HepG2 (cell line): ENCODE measurements around the gene CCDC150. TPM values are rescaled to one million over a fixed set of nuclear protein-coding genes. Genes with fewer than 3 reads are reported as not detected.

Experiments
- ATAC-seq: fragments of 200-7000 bp; cut with Tn5 transposase; 3 replicates; pipeline ENCODE4 v1.9.1; 2020; ENCODE audit warnings: mild to moderate bottlenecking, moderate library complexity
- BruUV-seq: library from RNA; stranded (reverse); fragments of 400-500 nt; replicated peaks from 2 replicates; lab custom pipeline; 2021; lab: Mats Ljungman, UMichigan
- CTCF ChIA-PET: fragments of 300-600 bp; formaldehyde crosslinking; extraction: SDS; loops from one replicate; lab custom pipeline; 2021; ENCODE audit warnings: low total read pairs, inconsistent platforms, low intra/inter-chr PET ratio; lab: Yijun Ruan, JAX
- POLR2A ChIA-PET: fragments of 350-600 bp; sonication (Branson Sonifier 250); formaldehyde crosslinking; loops from one replicate; lab custom pipeline; 2020; ENCODE audit warnings: antibody characterized with exemption, inconsistent platforms; lab: Yijun Ruan, JAX
- DNase-seq: peaks from one replicate; pipeline ENCODE4 v3.0.0-alpha.2; 2015; ENCODE audit warnings: low spot score
- FAIRE-seq: peaks from 3 replicates; lab custom pipeline; 2011; peaks lifted over from hg19 to GRCh38; lab: Jason Lieb, UNC
- H2AFZ ChIP-seq: one replicate; pipeline ENCODE4 v1.6.1; 2011; ENCODE audit warnings: low read length, inconsistent platforms
- H3K27ac ChIP-seq: fragments of 300-600 bp; 3 replicates; pipeline ENCODE4 v1.8.0; 2011; ENCODE audit warnings: mixed run types, mild to moderate bottlenecking, mixed read lengths, low read length, inconsistent platforms; ENCODE audit not compliant: insufficient read depth; ENCODE audit errors: extremely low read length
- H3K27me3 ChIP-seq, 2 experiments: fragments of 200-600 bp in 1 of 2; 2 replicates in 1 of 2; 3 replicates in 1 of 2; pipeline versions ENCODE4 v1.6.0 to v1.8.0; 2011; ENCODE audit warnings: low read length in 2 of 2, mild to moderate bottlenecking in 2 of 2, moderate library complexity in 2 of 2, inconsistent platforms in 1 of 2; ENCODE audit not compliant: insufficient read depth in 2 of 2, control insufficient read depth in 1 of 2
- H3K36me3 ChIP-seq, 2 experiments: fragments of 200-600 bp in 1 of 2; replicated peaks in 1 of 2; 2 replicates in 1 of 2; 3 replicates in 1 of 2; pipeline versions ENCODE4 v1.5.1 to v1.8.0; 2011; ENCODE audit warnings: low read length in 2 of 2, inconsistent platforms in 1 of 2; ENCODE audit not compliant: insufficient read depth in 2 of 2, control insufficient read depth in 1 of 2
- H3K4me1 ChIP-seq: 2 replicates; pipeline ENCODE4 v1.5.1; 2012; ENCODE audit warnings: low read length, inconsistent platforms; ENCODE audit not compliant: insufficient read depth
- H3K4me2 ChIP-seq: 2 replicates; pipeline ENCODE4 v1.6.0; 2011; ENCODE audit warnings: low read depth, low read length, inconsistent platforms
- H3K4me3 ChIP-seq, 3 experiments: fragments of 200-600 bp in 1 of 3; sonication (generic), shearing (Covaris generic) in 1 of 3; replicated peaks in 1 of 3; 2 replicates each; pipeline ENCODE4 v1.5.1; 2011 to 2016; ENCODE audit warnings: low read length in 3 of 3, inconsistent platforms in 2 of 3, low read depth in 2 of 3, mild to moderate bottlenecking in 2 of 3, control low read depth in 1 of 3, mixed read lengths in 1 of 3; ENCODE audit not compliant: insufficient read depth in 1 of 3
- H3K79me2 ChIP-seq: one replicate; pipeline ENCODE4 v1.6.1; 2011; ENCODE audit warnings: low read length, inconsistent platforms; ENCODE audit not compliant: insufficient read depth
- H3K9ac ChIP-seq: 2 replicates; pipeline ENCODE4 v1.6.0; 2011; ENCODE audit warnings: mild to moderate bottlenecking, low read depth, low read length, inconsistent platforms; ENCODE audit not compliant: insufficient read depth
- H3K9me3 ChIP-seq: 2 replicates; pipeline ENCODE4 v1.5.1; 2012; ENCODE audit warnings: mild to moderate bottlenecking, low read length
- H4K20me1 ChIP-seq: 2 replicates; pipeline ENCODE4 v1.6.0; 2011; ENCODE audit warnings: inconsistent platforms, mild to moderate bottlenecking, low read length, moderate library complexity; ENCODE audit not compliant: insufficient read depth
- HMGXB3 ChIP-seq: sonication (generic); formaldehyde crosslinking; IDR thresholded peaks from 2 replicates; pipeline ENCODE4 v1.4.0; 2020; ENCODE audit warnings: missing genetic modification reagents, borderline replicate concordance
- KDM1A ChIP-seq: IDR thresholded peaks from 2 replicates; pipeline ENCODE4 v1.6.1; 2016; ENCODE audit warnings: missing compliant biosample characterization
- KMT2A ChIP-seq: sonication (generic); formaldehyde crosslinking; IDR thresholded peaks from 2 replicates; pipeline ENCODE4 v1.4.0; 2020; ENCODE audit warnings: missing genetic modification reagents
- LBX2 ChIP-seq: sonication (generic); formaldehyde crosslinking; IDR thresholded peaks from 2 replicates; pipeline ENCODE4 v1.5.0; 2020; ENCODE audit warnings: missing genetic modification reagents, mild to moderate bottlenecking, borderline replicate concordance
- MAFF ChIP-seq: IDR thresholded peaks from 2 replicates; pipeline ENCODE4 v1.6.1; 2011; ENCODE audit warnings: low read depth, low read length, improper control_type of control experiment
- NFKB2 ChIP-seq: sonication (generic); formaldehyde crosslinking; IDR thresholded peaks from 2 replicates; pipeline ENCODE4 v1.4.0; 2020; ENCODE audit warnings: missing genetic modification reagents, borderline replicate concordance
- POLR2AphosphoS5 ChIP-seq: IDR thresholded peaks from 2 replicates; pipeline ENCODE4 v1.6.1; 2012; ENCODE audit warnings: low read depth, low read length
- ZSCAN9 ChIP-seq: IDR thresholded peaks from 2 replicates; pipeline ENCODE4 v1.6.1; 2016; ENCODE audit warnings: borderline replicate concordance
- WGBS: methylation state at CpG from one replicate; pipeline ENCODE4 v1.1.6; 2017; ENCODE audit warnings: low lambda C conversion rate; 5-methylcytosine and 5-hydroxymethylcytosine counted together
- in situ Hi-C: cut with HindIII; loops from 2 replicates; pipeline ENCODE4 v1.10.0; 2017; ENCODE audit warnings: low pct_unique_long_range_greater_than_20kb; ENCODE audit not compliant: extremely low pct_ligation_motif_present
- intact Hi-C: fragments of 100-400 bp; cut with micrococcal nuclease; formaldehyde crosslinking; loops from one replicate; pipeline ENCODE4 v1.10.0; 2022; ENCODE audit not compliant: unreplicated experiment
- polyA plus RNA-seq, 8 experiments: library from polyadenylated mRNA; depleted of rRNA in 3 of 8; stranded (reverse) in 7 of 8; unstranded in 1 of 8; fragments of >200 nt; fragmentation: Illumina TruSeq in 4 of 8; extraction: Trizol in 4 of 8; gene quantifications; 2 replicates each; pipeline versions ENCODE4 v1.2.1 to v1.2.3, GENCODE V29; 2011 to 2016; ENCODE audit warnings: low read depth in 4 of 8, missing spikeins in 1 of 8, mixed read lengths in 1 of 8; ENCODE audit not compliant: insufficient read depth in 1 of 8
- total RNA-seq, 5 experiments: library from RNA; depleted of rRNA; stranded (reverse); fragments of >200 nt; fragmentation: Illumina TruSeq; extraction: Trizol; gene quantifications; 2 replicates each; pipeline ENCODE4 v1.2.3, GENCODE V29; 2016; ENCODE audit warnings: low read depth in 1 of 5
- TF ChIP-seq, protein P1 (sequence below): sonication (generic); formaldehyde crosslinking; IDR thresholded peaks from 2 replicates; pipeline ENCODE4 v1.5.1; 2020; ENCODE audit warnings: mild to moderate bottlenecking, missing genetic modification reagents, moderate library complexity

CCDC150 gene
- total and polyA plus RNA-seq, 2 of the 13 experiments (the other 11 are each of a cell fraction or from before 2014, with no cell fraction given) = 14.9 to 32.6 TPM

DNA sequence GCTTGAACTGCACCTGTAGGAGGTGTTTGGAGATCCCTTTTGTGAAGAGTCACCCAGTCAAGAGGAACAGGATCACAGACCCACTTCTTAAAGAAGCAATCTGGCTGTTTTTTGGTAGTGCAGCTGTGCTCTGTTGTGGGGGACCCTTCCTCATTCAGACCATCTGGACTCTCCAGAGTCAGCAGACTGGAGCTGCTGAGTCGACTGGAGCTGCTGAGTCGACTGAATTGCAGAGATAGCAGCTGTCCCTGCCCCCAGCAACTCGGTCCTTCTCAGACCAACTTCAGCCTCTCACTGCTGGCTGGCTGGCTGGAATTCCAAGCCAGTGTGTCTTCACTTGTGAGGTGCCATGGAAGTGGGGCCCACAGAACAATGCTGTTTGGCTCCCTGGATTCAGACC is 103.2 kb downstream of the CCDC150 start (continued):
- TF ChIP-seq, protein P1, sequence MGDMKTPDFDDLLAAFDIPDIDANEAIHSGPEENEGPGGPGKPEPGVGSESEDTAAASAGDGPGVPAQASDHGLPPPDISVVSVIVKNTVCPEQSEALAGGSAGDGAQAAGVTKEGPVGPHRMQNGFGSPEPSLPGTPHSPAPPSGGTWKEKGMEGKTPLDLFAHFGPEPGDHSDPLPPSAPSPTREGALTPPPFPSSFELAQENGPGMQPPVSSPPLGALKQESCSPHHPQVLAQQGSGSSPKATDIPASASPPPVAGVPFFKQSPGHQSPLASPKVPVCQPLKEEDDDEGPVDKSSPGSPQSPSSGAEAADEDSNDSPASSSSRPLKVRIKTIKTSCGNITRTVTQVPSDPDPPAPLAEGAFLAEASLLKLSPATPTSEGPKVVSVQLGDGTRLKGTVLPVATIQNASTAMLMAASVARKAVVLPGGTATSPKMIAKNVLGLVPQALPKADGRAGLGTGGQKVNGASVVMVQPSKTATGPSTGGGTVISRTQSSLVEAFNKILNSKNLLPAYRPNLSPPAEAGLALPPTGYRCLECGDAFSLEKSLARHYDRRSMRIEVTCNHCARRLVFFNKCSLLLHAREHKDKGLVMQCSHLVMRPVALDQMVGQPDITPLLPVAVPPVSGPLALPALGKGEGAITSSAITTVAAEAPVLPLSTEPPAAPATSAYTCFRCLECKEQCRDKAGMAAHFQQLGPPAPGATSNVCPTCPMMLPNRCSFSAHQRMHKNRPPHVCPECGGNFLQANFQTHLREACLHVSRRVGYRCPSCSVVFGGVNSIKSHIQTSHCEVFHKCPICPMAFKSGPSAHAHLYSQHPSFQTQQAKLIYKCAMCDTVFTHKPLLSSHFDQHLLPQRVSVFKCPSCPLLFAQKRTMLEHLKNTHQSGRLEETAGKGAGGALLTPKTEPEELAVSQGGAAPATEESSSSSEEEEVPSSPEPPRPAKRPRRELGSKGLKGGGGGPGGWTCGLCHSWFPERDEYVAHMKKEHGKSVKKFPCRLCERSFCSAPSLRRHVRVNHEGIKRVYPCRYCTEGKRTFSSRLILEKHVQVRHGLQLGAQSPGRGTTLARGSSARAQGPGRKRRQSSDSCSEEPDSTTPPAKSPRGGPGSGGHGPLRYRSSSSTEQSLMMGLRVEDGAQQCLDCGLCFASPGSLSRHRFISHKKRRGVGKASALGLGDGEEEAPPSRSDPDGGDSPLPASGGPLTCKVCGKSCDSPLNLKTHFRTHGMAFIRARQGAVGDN (CRISPR knock-in tag) = no peak
- TF ChIP-seq MAFF (peak; percentile 23; the same call in 1 of the 2 replicates), KDM1A (CRISPR knock-in tag) (no peak), KMT2A (CRISPR knock-in tag) (no peak)

DNA sequence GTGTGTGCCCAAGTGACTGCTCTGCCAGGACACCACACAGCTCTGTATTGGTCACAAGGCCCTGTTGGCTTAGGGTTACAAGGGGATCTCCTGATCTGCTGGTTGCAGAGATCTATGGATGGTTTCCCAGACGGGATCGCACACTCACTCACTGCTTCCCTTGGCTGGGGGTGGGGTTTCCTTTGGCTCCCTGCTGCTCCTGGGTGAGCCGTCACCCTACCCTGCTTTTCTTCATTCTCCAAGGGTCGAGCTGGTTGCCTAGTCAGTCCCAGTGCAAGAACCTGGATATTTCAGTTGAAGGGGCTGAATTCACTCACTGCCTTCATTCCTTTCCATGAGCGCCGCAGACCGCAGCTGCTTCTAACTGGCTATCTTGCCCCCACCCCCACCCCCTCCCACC is 103.7 kb downstream of the CCDC150 start:
- H3K4me2 ChIP-seq = no peak overlapping the region
- TF ChIP-seq HMGXB3 (CRISPR knock-in tag) (no peak), ZSCAN9 (CRISPR knock-in tag) (no peak), NFKB2 (CRISPR knock-in tag) (no peak), LBX2 (CRISPR knock-in tag) (no peak), POLR2AphosphoS5 (no peak)
- ChIA-PET POLR2A (no interaction called here), CTCF (no interaction called here)
- no peak overlapping the region for H3K9ac ChIP-seq
- intact Hi-C loops (no loop called here), in situ Hi-C loops (no loop called here)
- BruUV-seq = no TSS peak
- DNase-seq = no peak
- peaks cover 2 to 7% of the 10 kb centered on the region in 2 experiments; a peak in 2 of 5 replicates for H3K36me3 ChIP-seq
- no peaks in the 10 kb centered on the region for H3K27me3 ChIP-seq
- WGBS = 98% methylated on average over 7 of the region's 7 CpGs
- H3K79me2 ChIP-seq = no peaks in the 10 kb centered on the region
- H3K4me3 ChIP-seq = no peak overlapping the region
- no peak; the same call in 2 of the 3 replicates for ATAC-seq
- no peak for FAIRE-seq
- H2AFZ ChIP-seq = no peak overlapping the region
- H4K20me1 ChIP-seq = no peaks in the 10 kb centered on the region
- H3K9me3 ChIP-seq = no peaks in the 10 kb centered on the region
- no peak overlapping the region for H3K27ac ChIP-seq
- H3K4me1 ChIP-seq = peaks cover 34% of the 10 kb centered on the region
